CD14-positive monocyte (primary cell): Measurements from ENCODE around the gene LRP1. TPM values are rescaled to one million over a fixed set of nuclear protein-coding genes. Genes with fewer than 3 reads are reported as not detected.
A peak's percentile ranks its signal among the peaks of the same experiment; 100 is the strongest.

Source experiments
- DNase-seq, 3 donors: peaks; one replicate each; pipeline ENCODE4 v3.0.0-alpha.2; 2011 to 2022
- H2AFZ ChIP-seq: 2 replicates; pipeline ENCODE4 v1.6.0; 2012; ENCODE audit warnings: mild to moderate bottlenecking, low read depth, low read length, inconsistent platforms; ENCODE audit not compliant: insufficient read depth, poor library complexity, severe bottlenecking
- H3K27ac ChIP-seq, 2 donors: 1 replicate in 1 of 2; 2 replicates in 1 of 2; pipeline ENCODE4 v1.5.1; 2012 to 2013; ENCODE audit warnings: low read length in 2 of 2, control low read depth in 1 of 2, inconsistent platforms in 1 of 2, low read depth in 1 of 2, mild to moderate bottlenecking in 1 of 2
- H3K27me3 ChIP-seq, 2 donors: one replicate each; pipeline versions ENCODE4 v1.6.0 to v1.6.1; 2011 to 2013; ENCODE audit warnings: low read length in 2 of 2; ENCODE audit not compliant: control insufficient read depth in 2 of 2, insufficient read depth in 2 of 2
- H3K36me3 ChIP-seq, 2 donors: replicated peaks in 1 of 2; 1 replicate in 1 of 2; 2 replicates in 1 of 2; pipeline versions ENCODE4 v1.5.1 to v1.6.1; 2012 to 2013; ENCODE audit warnings: low read length in 2 of 2, control low read depth in 1 of 2, inconsistent platforms in 1 of 2, mild to moderate bottlenecking in 1 of 2; ENCODE audit not compliant: insufficient read depth in 2 of 2, control insufficient read depth in 1 of 2
- H3K4me1 ChIP-seq, 2 donors: 1 replicate in 1 of 2; 2 replicates in 1 of 2; pipeline versions ENCODE4 v1.5.1 to v1.6.1; 2012 to 2013; ENCODE audit warnings: low read length in 2 of 2, control low read depth in 1 of 2, inconsistent platforms in 1 of 2, mild to moderate bottlenecking in 1 of 2, moderate library complexity in 1 of 2; ENCODE audit not compliant: insufficient read depth in 2 of 2, control insufficient read depth in 1 of 2
- H3K4me2 ChIP-seq: replicated peaks from 2 replicates; pipeline ENCODE3; 2012; ENCODE audit warnings: low read length, moderate library complexity, mild to moderate bottlenecking; ENCODE audit not compliant: poor library complexity, severe bottlenecking; ENCODE audit errors: extremely low read depth
- H3K4me3 ChIP-seq, 3 experiments: fragments of 200-600 bp in 1 of 3; sonication (generic) in 1 of 3; replicated peaks in 1 of 3; 1 replicate in 2 of 3; 2 replicates in 1 of 3; pipeline ENCODE4 v1.5.1; 2011 to 2013; ENCODE audit warnings: low read length in 3 of 3, mild to moderate bottlenecking in 3 of 3, control low read depth in 2 of 3, low read depth in 2 of 3, inconsistent platforms in 1 of 3, moderate library complexity in 1 of 3
- H3K79me2 ChIP-seq: 2 replicates; pipeline ENCODE4 v1.6.0; 2012; ENCODE audit warnings: mild to moderate bottlenecking, control low read depth, inconsistent platforms, low read length, moderate library complexity; ENCODE audit not compliant: insufficient read depth
- H3K9ac ChIP-seq: 2 replicates; pipeline ENCODE4 v1.6.0; 2017; ENCODE audit warnings: low read length, mild to moderate bottlenecking; ENCODE audit not compliant: insufficient read depth, poor library complexity, severe bottlenecking
- H3K9me3 ChIP-seq, 2 donors: replicated peaks in 1 of 2; 1 replicate in 1 of 2; 2 replicates in 1 of 2; pipeline versions ENCODE4 v1.5.1 to v1.6.1; 2012 to 2013; ENCODE audit warnings: low read length in 2 of 2, control low read depth in 1 of 2; ENCODE audit not compliant: control insufficient read depth in 1 of 2, insufficient read depth in 1 of 2
- H4K20me1 ChIP-seq: 2 replicates; pipeline ENCODE4 v1.6.0; 2012; ENCODE audit warnings: mild to moderate bottlenecking, low read length, control low read depth, moderate library complexity; ENCODE audit not compliant: insufficient read depth
- H3K27ac Mint-ChIP-seq, 7 donors: one replicate each; pipeline ENCODE4 v1.8.0; 2020; ENCODE audit warnings: mild to moderate bottlenecking in 7 of 7, mixed read lengths in 7 of 7, moderate library complexity in 6 of 7, inconsistent platforms in 2 of 7
- H3K27me3 Mint-ChIP-seq, 3 donors: one replicate each; pipeline ENCODE4 v1.8.0; 2021 to 2022; ENCODE audit warnings: low read depth in 3 of 3, mild to moderate bottlenecking in 3 of 3, mixed read lengths in 3 of 3, moderate library complexity in 3 of 3, inconsistent platforms in 1 of 3
- H3K36me3 Mint-ChIP-seq, 2 donors: one replicate each; pipeline ENCODE4 v1.8.0; 2020; ENCODE audit warnings: mixed read lengths in 2 of 2, inconsistent platforms in 1 of 2, mild to moderate bottlenecking in 1 of 2
- H3K4me1 Mint-ChIP-seq: one replicate; pipeline ENCODE4 v1.8.0; 2020; ENCODE audit warnings: mild to moderate bottlenecking, mixed read lengths
- H3K4me3 Mint-ChIP-seq, 2 donors: one replicate each; pipeline ENCODE4 v1.8.0; 2020; ENCODE audit warnings: mild to moderate bottlenecking in 2 of 2, mixed read lengths in 2 of 2, moderate library complexity in 1 of 2
- H3K9me3 Mint-ChIP-seq, 7 donors: one replicate each; pipeline ENCODE4 v1.8.0; 2020 to 2022; ENCODE audit warnings: mixed read lengths in 7 of 7, mild to moderate bottlenecking in 6 of 7, moderate library complexity in 6 of 7, inconsistent platforms in 2 of 7
- CTCF ChIP-seq: fragments of 200-600 bp; IDR thresholded peaks from one replicate; pipeline ENCODE4 v1.8.0; 2022; ENCODE audit warnings: antibody characterized with exemption, mild to moderate bottlenecking
- WGBS: methylation state at CpG from one replicate; pipeline ENCODE4 v1.1.5; 2013; ENCODE audit warnings: missing lambda C conversion rate; ENCODE audit not compliant: insufficient coverage; 5-methylcytosine and 5-hydroxymethylcytosine counted together
- intact Hi-C, 2 donors: fragments of 100-400 bp; cut with micrococcal nuclease; formaldehyde crosslinking; loops; one replicate each; pipeline versions ENCODE4 v1.15.0 to v1.15.1; 2023
- polyA plus RNA-seq, 3 donors: library from polyadenylated mRNA; depleted of rRNA in 1 of 3; unstranded in 2 of 3; stranded (reverse) in 1 of 3; fragments of 300-500 nt in 2 of 3; fragments of >200 nt in 1 of 3; fragmentation: Illumina TruSeq in 2 of 3; gene quantifications; 1 replicate in 2 of 3; 2 replicates in 1 of 3; pipeline ENCODE4 v1.2.3, GENCODE V29; 2012 to 2021

The LRP1 gene
- polyA plus RNA-seq, 3 donors, result 5.5 to 246 (median 10.5) TPM

DNA sequence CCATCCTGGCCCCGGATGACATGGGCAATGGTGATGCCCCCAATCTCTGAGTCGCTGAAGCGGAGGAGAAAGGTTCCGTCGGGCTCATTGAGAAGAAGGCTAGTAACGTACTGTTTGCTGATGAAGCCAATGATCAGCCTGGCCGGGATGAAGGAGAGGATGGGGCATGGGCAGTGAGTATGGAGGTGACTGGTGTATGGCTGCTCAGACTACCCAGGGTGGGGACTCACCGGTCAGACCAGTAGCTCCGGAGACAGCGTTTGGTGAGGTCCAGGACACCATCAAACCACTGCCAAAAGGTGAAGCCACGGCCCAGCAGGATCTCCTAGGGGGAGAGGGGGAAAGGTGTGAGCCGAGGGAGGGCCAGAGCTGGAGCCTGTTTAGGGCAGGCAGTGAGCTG is 28.5 kb upstream of the LRP1 start:
- intact Hi-C loops, result no loop called here
- Histone ChIP-seq H2AFZ (no peak overlapping the region), H3K9me3 (no peaks in the 10 kb centered on the region), H3K36me3 (peaks cover 74 to 97% of the 10 kb centered on the region in 2 donors), H3K9ac (no peak overlapping the region), H3K79me2 (peaks cover 7% of the 10 kb centered on the region), H3K4me2 (no peak overlapping the region), H3K4me3 (no peak overlapping the region), H3K27ac (peak overlapping the region in 1 of 2 donors; percentile 61), H4K20me1 (peaks cover 100% of the 10 kb centered on the region), H3K27me3 (no peaks in the 10 kb centered on the region), H3K4me1 (peaks cover 7 to 32% of the 10 kb centered on the region in 2 donors)
- peaks cover 85 to 96% of the 10 kb centered on the region in 2 donors for H3K36me3 Mint-ChIP-seq
- 95% methylated on average over 10 of the region's 12 CpGs for WGBS
- peaks cover 36% of the 10 kb centered on the region for H3K4me1 Mint-ChIP-seq
- H3K27ac Mint-ChIP-seq, result peak overlapping the region in 4 of 7 donors; percentile 25 to 88 (median 67)
- no peak for TF ChIP-seq CTCF
- no peak for DNase-seq
- peaks cover 0 to 2% (median 0%) of the 10 kb centered on the region in 3 donors for H3K27me3 Mint-ChIP-seq
- H3K9me3 Mint-ChIP-seq, result peaks cover 0 to 2% (median 0%) of the 10 kb centered on the region in 7 donors
- H3K4me3 Mint-ChIP-seq, result no peak overlapping the region

- Histone ChIP-seq H3K27me3 (no peaks in the 10 kb centered on the region), H3K4me3 (no peak overlapping the region), H3K36me3 (peaks cover 77 to 97% of the 10 kb centered on the region in 2 donors), H2AFZ (no peak overlapping the region), H3K27ac (peak overlapping the region; percentile 26 to 62), H3K9ac (no peak overlapping the region), H3K4me2 (no peak overlapping the region), H4K20me1 (peaks cover 100% of the 10 kb centered on the region), H3K4me1 (peaks cover 7 to 38% of the 10 kb centered on the region in 2 donors), H3K79me2 (peaks cover 26% of the 10 kb centered on the region), H3K9me3 (no peaks in the 10 kb centered on the region)
- WGBS, result 73% methylated on average over 3 of the region's 15 CpGs
- no peak for TF ChIP-seq CTCF
- intact Hi-C loops, result no loop called here
- Mint-ChIP-seq H3K9me3 (peaks cover 0 to 2% (median 0%) of the 10 kb centered on the region in 7 donors), H3K27me3 (no peaks in the 10 kb centered on the region), H3K4me3 (no peak overlapping the region), H3K4me1 (peaks cover 41% of the 10 kb centered on the region), H3K27ac (peak overlapping the region; percentile 57 to 90 (median 84)), H3K36me3 (peaks cover 84 to 99% of the 10 kb centered on the region in 2 donors)
- DNase-seq, result peak; percentile 18 to 73 (median 33)
Measured at GRCh38 chr12:57101892-57102695, 26.2 kb upstream of the LRP1 start.
